BLaER1 (cell line): ENCODE measurements around the gene GRB10.
A peak's percentile ranks its signal among the peaks of the same experiment; 100 is the strongest.

Experiments
- H3K27ac ChIP-seq: shearing (Covaris generic); formaldehyde crosslinking; 2 replicates; pipeline ENCODE4 v1.8.1; 2022
- H3K27me3 ChIP-seq: shearing (Covaris generic); formaldehyde crosslinking; 2 replicates; pipeline ENCODE4 v1.8.1; 2022
- H3K36me3 ChIP-seq: shearing (Covaris generic); formaldehyde crosslinking; 2 replicates; pipeline ENCODE4 v1.8.1; 2022
- H3K4me1 ChIP-seq: shearing (Covaris generic); formaldehyde crosslinking; 2 replicates; pipeline ENCODE4 v1.8.1; 2022
- H3K4me2 ChIP-seq: shearing (Covaris generic); formaldehyde crosslinking; 2 replicates; pipeline ENCODE4 v1.8.1; 2022
- H3K4me3 ChIP-seq: shearing (Covaris generic); formaldehyde crosslinking; 2 replicates; pipeline ENCODE4 v1.8.1; 2022
- H3K9ac ChIP-seq: shearing (Covaris generic); formaldehyde crosslinking; 2 replicates; pipeline ENCODE4 v1.8.1; 2022
- H3K9me3 ChIP-seq: shearing (Covaris generic); formaldehyde crosslinking; 2 replicates; pipeline ENCODE4 v1.8.1; 2022
- H4K20me1 ChIP-seq: shearing (Covaris generic); formaldehyde crosslinking; 2 replicates; pipeline ENCODE4 v1.8.1; 2022
- Cebpa-rat ChIP-seq: shearing (Covaris generic); IDR thresholded peaks from 2 replicates; pipeline ENCODE4 v1.8.1; 2022

Gene GRB10

GRCh38 chr7:50628434-50629084, 154.1 kb downstream of the GRB10 start:
- H3K4me3 ChIP-seq: no peak overlapping the region
- no peak overlapping the region for H3K27ac ChIP-seq
- TF ChIP-seq Cebpa-rat: no peak

DNA sequence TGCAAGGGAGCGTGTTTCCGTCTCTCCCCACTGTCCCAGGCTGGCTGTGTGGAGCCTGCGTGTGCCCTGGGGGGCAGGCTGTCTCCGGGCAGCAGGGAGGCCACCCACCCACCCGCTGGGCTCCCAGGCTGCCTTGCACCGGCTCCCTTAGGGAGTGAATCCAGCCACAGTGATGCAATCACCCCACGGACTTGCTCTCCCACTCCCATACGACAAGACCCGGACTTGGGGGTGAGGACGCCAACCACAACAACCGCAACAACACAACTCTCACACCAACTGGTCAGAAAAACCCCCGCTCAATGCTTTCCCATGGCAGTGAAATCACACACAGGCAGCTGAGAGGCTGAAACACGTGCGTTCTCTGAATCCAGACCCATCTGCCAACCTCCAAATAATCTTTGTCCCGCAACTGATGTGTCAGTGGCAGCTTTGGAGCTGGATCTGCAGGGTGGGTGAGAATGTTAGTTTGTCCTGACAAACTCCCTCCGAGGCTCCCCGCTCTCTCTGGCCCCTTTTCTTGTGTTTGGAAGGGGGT, 154.8 kb downstream of the GRB10 start:
- Histone ChIP-seq H3K27me3 (no peaks in the 10 kb centered on the region), H3K36me3 (peaks cover 71% of the 10 kb centered on the region), H3K4me3 (no peak overlapping the region), H3K9ac (no peak overlapping the region), H3K4me1 (peaks cover 28% of the 10 kb centered on the region), H4K20me1 (peaks cover 72% of the 10 kb centered on the region), H3K9me3 (no peaks in the 10 kb centered on the region), H3K27ac (peak overlapping the region; percentile 30; the same call in 1 of the 2 replicates), H3K4me2 (no peak overlapping the region)
- no peak for TF ChIP-seq Cebpa-rat

More at GRCh38 chr7:50628434-50629084, 154.1 kb downstream of the GRB10 start:
- Histone ChIP-seq H3K36me3 (peaks cover 68% of the 10 kb centered on the region), H4K20me1 (peaks cover 68% of the 10 kb centered on the region), H3K9ac (0 out of 2 replicates have a peak overlapping the region, but pooled peaks have one; percentile 15), H3K4me2 (no peak overlapping the region; the same call in 1 of the 2 replicates), H3K4me1 (peaks cover 22% of the 10 kb centered on the region), H3K27me3 (no peaks in the 10 kb centered on the region), H3K9me3 (0 out of 2 replicates have a peak, but pooled peaks cover under 1% of the 10 kb centered on the region)

- Histone ChIP-seq H3K27me3 (no peaks in the 10 kb centered on the region), H3K4me3 (no peak overlapping the region), H3K9ac (no peak overlapping the region), H3K4me1 (peaks cover 30% of the 10 kb centered on the region), H3K9me3 (no peaks in the 10 kb centered on the region), H4K20me1 (peaks cover 58% of the 10 kb centered on the region), H3K4me2 (no peak overlapping the region), H3K27ac (no peak overlapping the region), H3K36me3 (peaks cover 72% of the 10 kb centered on the region)
- TF ChIP-seq Cebpa-rat: no peak
Measured at GRCh38 chr7:50626286-50626685, 156.4 kb downstream of the GRB10 start.

- Histone ChIP-seq H4K20me1 (peaks cover 50% of the 10 kb centered on the region), H3K9me3 (no peaks in the 10 kb centered on the region), H3K4me1 (peaks cover 30% of the 10 kb centered on the region), H3K9ac (no peak overlapping the region), H3K4me3 (no peak overlapping the region), H3K4me2 (no peak overlapping the region), H3K36me3 (peaks cover 72% of the 10 kb centered on the region), H3K27ac (no peak overlapping the region), H3K27me3 (no peaks in the 10 kb centered on the region)
- TF ChIP-seq Cebpa-rat: no peak
Measured at GRCh38 chr7:50625360-50625759, 157.3 kb downstream of the GRB10 start.

DNA sequence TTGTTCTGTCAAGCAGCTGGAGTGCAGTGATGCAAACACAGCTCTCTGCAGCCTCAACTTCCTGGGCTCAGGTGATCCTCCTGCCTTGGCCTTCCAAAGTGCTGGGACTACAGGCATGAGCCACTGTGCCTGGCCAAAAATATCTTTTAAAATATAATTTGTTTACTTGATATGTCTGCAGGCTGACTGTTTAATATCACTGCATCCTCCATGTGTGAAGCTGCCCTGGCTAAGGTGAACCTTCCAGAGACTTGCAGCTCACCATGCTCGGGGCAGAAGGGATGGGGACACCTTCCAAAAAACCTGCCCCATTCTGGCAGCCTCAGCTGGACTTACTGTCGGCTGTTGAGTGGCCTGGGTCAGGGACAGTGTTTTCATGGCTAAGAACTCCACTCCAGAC, 159.9 kb downstream of the GRB10 start:
- Histone ChIP-seq H3K4me2 (no peak overlapping the region), H3K9me3 (no peaks in the 10 kb centered on the region), H4K20me1 (peaks cover 24% of the 10 kb centered on the region), H3K27me3 (no peaks in the 10 kb centered on the region), H3K36me3 (peaks cover 79% of the 10 kb centered on the region), H3K4me3 (no peak overlapping the region), H3K9ac (no peak overlapping the region), H3K27ac (no peak overlapping the region), H3K4me1 (peaks cover 13% of the 10 kb centered on the region; the same call in 1 of the 2 replicates)
- no peak for TF ChIP-seq Cebpa-rat

DNA sequence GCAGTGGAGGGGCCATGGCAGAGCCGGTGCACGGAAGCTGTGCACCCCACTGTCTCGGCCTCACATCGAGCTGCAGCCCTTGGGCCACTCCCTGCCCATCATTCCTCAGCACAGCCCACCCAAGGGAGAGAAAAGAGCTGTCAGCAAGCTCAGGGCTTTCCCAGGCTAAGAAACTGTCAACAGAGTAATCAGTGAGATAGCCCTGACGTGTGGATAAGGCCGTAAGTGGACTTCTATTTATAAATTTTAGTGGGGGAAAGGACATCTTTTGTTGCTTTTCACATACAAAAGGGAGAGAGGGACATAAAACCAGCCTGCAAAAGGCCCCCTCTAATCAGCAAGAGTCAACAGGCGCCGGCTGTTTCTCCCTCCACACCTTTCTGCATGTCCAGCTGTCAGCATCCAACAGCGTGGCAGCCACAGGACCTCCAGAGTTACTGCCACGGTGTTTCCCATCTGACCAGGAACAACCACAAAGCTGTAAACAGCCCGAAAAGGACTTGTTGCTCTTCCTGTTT, 160.7 kb downstream of the GRB10 start:
- Histone ChIP-seq H3K36me3 (peaks cover 79% of the 10 kb centered on the region), H3K4me2 (no peak overlapping the region), H4K20me1 (peaks cover 17% of the 10 kb centered on the region; the same call in 1 of the 2 replicates), H3K4me1 (peaks cover 13% of the 10 kb centered on the region; the same call in 1 of the 2 replicates), H3K27ac (no peak overlapping the region), H3K9ac (no peak overlapping the region), H3K27me3 (no peaks in the 10 kb centered on the region), H3K9me3 (no peaks in the 10 kb centered on the region), H3K4me3 (no peak overlapping the region)
- TF ChIP-seq Cebpa-rat: no peak

- Histone ChIP-seq H4K20me1 (peaks cover 15% of the 10 kb centered on the region; the same call in 1 of the 2 replicates), H3K4me3 (no peak overlapping the region), H3K9me3 (no peaks in the 10 kb centered on the region), H3K4me2 (no peak overlapping the region), H3K4me1 (peaks cover 13% of the 10 kb centered on the region; the same call in 1 of the 2 replicates), H3K27me3 (no peaks in the 10 kb centered on the region), H3K9ac (no peak overlapping the region), H3K36me3 (peaks cover 79% of the 10 kb centered on the region), H3K27ac (no peak overlapping the region)
- no peak for TF ChIP-seq Cebpa-rat
Measured at GRCh38 chr7:50621206-50621605, 161.5 kb downstream of the GRB10 start.

DNA sequence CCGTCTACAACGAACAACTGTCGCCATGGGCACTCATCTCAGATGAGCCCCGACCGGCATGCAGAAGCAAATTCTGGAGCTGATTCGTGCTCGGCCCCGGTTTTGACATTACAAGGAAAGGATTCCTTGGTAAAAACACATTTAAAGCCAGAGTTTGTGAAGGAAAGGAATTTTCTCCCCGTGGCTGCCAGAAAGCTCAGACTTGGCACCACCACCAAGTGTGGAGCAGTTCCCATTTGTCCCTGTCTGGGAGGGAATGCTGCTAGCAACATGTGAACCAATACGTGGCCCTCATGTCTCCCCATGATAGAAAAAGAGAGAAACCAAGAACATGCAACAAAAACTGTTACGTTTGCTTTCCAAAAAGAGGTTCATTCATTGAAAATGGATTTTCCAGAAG, 162.3 kb downstream of the GRB10 start:
- H3K4me2 ChIP-seq: no peak overlapping the region
- H3K4me1 ChIP-seq: peaks cover 13% of the 10 kb centered on the region; the same call in 1 of the 2 replicates
- TF ChIP-seq Cebpa-rat: no peak
- H4K20me1 ChIP-seq: peaks cover 15% of the 10 kb centered on the region; the same call in 1 of the 2 replicates
- H3K4me3 ChIP-seq: no peak overlapping the region
- H3K27ac ChIP-seq: no peak overlapping the region
- H3K27me3 ChIP-seq: no peaks in the 10 kb centered on the region
- no peaks in the 10 kb centered on the region for H3K9me3 ChIP-seq
- no peak overlapping the region for H3K9ac ChIP-seq
- peaks cover 80% of the 10 kb centered on the region for H3K36me3 ChIP-seq

GRCh38 chr7:50619684-50620083, 163.0 kb downstream of the GRB10 start:
- H4K20me1 ChIP-seq: peaks cover 15% of the 10 kb centered on the region; the same call in 1 of the 2 replicates

GRCh38 chr7:50618281-50618680, 164.4 kb downstream of the GRB10 start:
- no peak for TF ChIP-seq Cebpa-rat
- H3K9ac ChIP-seq: no peak overlapping the region
- H4K20me1 ChIP-seq: peaks cover 7% of the 10 kb centered on the region; the same call in 1 of the 2 replicates
- H3K27ac ChIP-seq: no peak overlapping the region
- no peaks in the 10 kb centered on the region for H3K9me3 ChIP-seq
- H3K4me3 ChIP-seq: no peak overlapping the region
- H3K4me2 ChIP-seq: no peak overlapping the region
- H3K27me3 ChIP-seq: no peaks in the 10 kb centered on the region
- H3K36me3 ChIP-seq: peaks cover 91% of the 10 kb centered on the region
- H3K4me1 ChIP-seq: peaks cover 5% of the 10 kb centered on the region; the same call in 1 of the 2 replicates

More at GRCh38 chr7:50619684-50620083, 163.0 kb downstream of the GRB10 start:
- Histone ChIP-seq H3K36me3 (peaks cover 85% of the 10 kb centered on the region), H3K9ac (no peak overlapping the region), H3K4me3 (no peak overlapping the region), H3K9me3 (no peaks in the 10 kb centered on the region), H3K4me2 (no peak overlapping the region), H3K27ac (no peak overlapping the region), H3K4me1 (peaks cover 13% of the 10 kb centered on the region; the same call in 1 of the 2 replicates), H3K27me3 (no peaks in the 10 kb centered on the region)
- TF ChIP-seq Cebpa-rat: no peak
